Sigmoid colon (tissue), 4 donors: ENCODE results near the gene FSD2.

ENCODE experiments used
- CTCF ChIP-seq, 4 experiments: fragments of 450-650 bp in 3 of 4; fragments of 200-600 bp in 1 of 4; IDR thresholded peaks; one replicate each; pipeline ENCODE4 v1.5.1; 2016 to 2019; ENCODE audit warnings: antibody characterized with exemption in 4 of 4, mild to moderate bottlenecking in 3 of 4, moderate library complexity in 2 of 4
- EP300 ChIP-seq, 4 donors: sonication (generic); formaldehyde crosslinking; IDR thresholded peaks; one replicate each; pipeline ENCODE4 v1.6.1; 2017; ENCODE audit warnings: antibody characterized with exemption in 4 of 4

DNA sequence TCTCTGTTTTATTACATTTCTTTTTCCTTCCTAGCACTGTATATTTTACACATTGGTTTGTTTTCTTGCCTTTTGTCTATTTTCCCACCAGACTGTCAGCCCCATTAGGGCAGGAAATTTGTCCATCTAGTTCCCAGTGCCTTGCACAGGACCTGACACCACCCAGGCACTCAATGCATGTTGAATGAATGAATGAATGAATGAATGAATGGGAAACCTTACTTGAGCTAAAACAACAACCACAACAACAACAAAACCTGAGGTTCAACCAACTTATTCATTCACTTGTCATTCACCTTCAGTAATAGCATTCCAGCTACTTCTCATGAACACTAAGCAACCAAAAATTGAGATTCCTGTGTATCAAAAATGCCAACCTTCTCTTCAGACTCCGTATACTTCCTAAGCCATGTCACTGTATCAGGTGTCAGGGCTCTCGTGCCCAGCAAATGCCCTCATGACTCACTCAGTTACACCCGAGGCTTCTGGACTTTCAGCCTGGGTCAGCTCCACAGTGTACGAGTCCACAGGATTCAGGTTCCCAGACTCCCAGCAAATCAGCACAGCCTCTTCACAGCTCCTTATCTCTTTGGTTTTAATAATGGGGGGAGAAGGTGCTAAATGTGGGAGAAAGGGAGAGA, 37.3 kb downstream of the FSD2 start:
- no peak for TF ChIP-seq CTCF (IDR thresholded peaks at IDR 0.05)
- no peak for TF ChIP-seq EP300 (IDR thresholded peaks at IDR 0.05)
